GM19438 (cell line): ENCODE measurements around the gene ZBTB16.
"Not testable (repeated sequence)": the region's sequence is repeated elsewhere in the genome, so short reads cannot be mapped to it uniquely, and the experiment has no call there.

Experiments used
- ATAC-seq: cut with Tn5 transposase; IDR thresholded peaks from one replicate; pipeline ENCODE4 v1.9.1; 2021; ENCODE audit warnings: low read depth; ENCODE audit not compliant: unreplicated experiment

ZBTB16 gene

GRCh38 chr11:114040706-114041211, 18.8 kb upstream of the ZBTB16 start:
- ATAC-seq: no peak

- no peak for ATAC-seq
Observed at GRCh38 chr11:114042234-114042633, 17.3 kb upstream of the ZBTB16 start.

- no peak for ATAC-seq
Observed at GRCh38 chr11:114044042-114044871, 15.3 kb upstream of the ZBTB16 start.

- ATAC-seq: no peak
Observed at GRCh38 chr11:114047327-114047726, 12.2 kb upstream of the ZBTB16 start.

GRCh38 chr11:114049050-114049449, 10.5 kb upstream of the ZBTB16 start:
- no peak for ATAC-seq

- ATAC-seq: not testable (repeated sequence)
Observed at GRCh38 chr11:114049766-114050165, 9.7 kb upstream of the ZBTB16 start.

GRCh38 chr11:114050258-114050927, 9.1 kb upstream of the ZBTB16 start:
- no peak for ATAC-seq

- ATAC-seq: no peak
Observed at GRCh38 chr11:114051558-114051957, 8.0 kb upstream of the ZBTB16 start.

- ATAC-seq: no peak
Observed at GRCh38 chr11:114052160-114052559, 7.4 kb upstream of the ZBTB16 start.

GRCh38 chr11:114053406-114053805, 6.1 kb upstream of the ZBTB16 start:
- ATAC-seq: no peak

- ATAC-seq: no peak
Observed at GRCh38 chr11:114054806-114055205, 4.7 kb upstream of the ZBTB16 start.

GRCh38 chr11:114056409-114056808, 3.1 kb upstream of the ZBTB16 start:
- no peak for ATAC-seq

- ATAC-seq: no peak
Observed at GRCh38 chr11:114057147-114057546, 2.4 kb upstream of the ZBTB16 start.

GRCh38 chr11:114057605-114058004, 1.9 kb upstream of the ZBTB16 start:
- ATAC-seq: no peak

- ATAC-seq: no peak
Observed at GRCh38 chr11:114058026-114058706, 1.3 kb upstream of the ZBTB16 start.

- no peak for ATAC-seq
Observed at GRCh38 chr11:114058871-114059277, 637 bp upstream of the ZBTB16 start.

GRCh38 chr11:114059984-114060391, 477 bp downstream of the ZBTB16 start:
- ATAC-seq: no peak

- no peak for ATAC-seq
Observed at GRCh38 chr11:114060392-114061047, 1.0 kb downstream of the ZBTB16 start.

GRCh38 chr11:114061048-114061680, 1.7 kb downstream of the ZBTB16 start:
- no peak for ATAC-seq

GRCh38 chr11:114061681-114062049, 2.2 kb downstream of the ZBTB16 start:
- no peak for ATAC-seq
